ENCODE results near the gene GRM2.

Gene GRM2

DNA sequence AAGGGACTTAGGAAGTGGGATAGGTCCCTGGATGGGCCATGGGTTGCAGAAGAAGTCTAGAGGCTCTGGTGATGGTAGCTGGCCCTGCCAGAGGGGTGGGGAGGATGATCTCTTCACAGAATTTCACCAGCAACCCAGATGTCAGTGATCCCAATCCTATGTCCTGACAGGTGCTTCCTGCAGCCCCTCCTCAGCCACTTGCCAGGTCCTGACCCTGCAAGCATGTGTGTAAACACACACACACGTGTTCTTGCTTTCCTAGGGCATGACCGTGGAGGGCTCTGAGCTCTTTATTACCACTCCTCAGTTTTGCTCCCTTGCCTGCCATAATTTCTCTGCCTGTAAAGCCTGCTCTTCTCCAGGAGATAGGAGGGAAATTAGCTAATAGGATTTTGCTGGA is 23.3 kb upstream of the GRM2 start:
- TF ChIP-seq TAF1 (IDR thresholded peaks at IDR 0.05; ENCODE audit: borderline replicate concordance, insufficient read depth, low read length) (no peak), POLR2AphosphoS5 (IDR thresholded peaks at IDR 0.05; ENCODE audit: low read depth, low read length) (no peak), FOXP2 (optimal IDR thresholded peaks at IDR 0.05; ENCODE audit: borderline replicate concordance, extremely low read depth, extremely low read length, insufficient read depth) (no peak), SIN3A (IDR thresholded peaks at IDR 0.05; ENCODE audit: borderline replicate concordance, insufficient read depth, low read length) (no peak)
- TF ChIP-seq, protein P1, sequence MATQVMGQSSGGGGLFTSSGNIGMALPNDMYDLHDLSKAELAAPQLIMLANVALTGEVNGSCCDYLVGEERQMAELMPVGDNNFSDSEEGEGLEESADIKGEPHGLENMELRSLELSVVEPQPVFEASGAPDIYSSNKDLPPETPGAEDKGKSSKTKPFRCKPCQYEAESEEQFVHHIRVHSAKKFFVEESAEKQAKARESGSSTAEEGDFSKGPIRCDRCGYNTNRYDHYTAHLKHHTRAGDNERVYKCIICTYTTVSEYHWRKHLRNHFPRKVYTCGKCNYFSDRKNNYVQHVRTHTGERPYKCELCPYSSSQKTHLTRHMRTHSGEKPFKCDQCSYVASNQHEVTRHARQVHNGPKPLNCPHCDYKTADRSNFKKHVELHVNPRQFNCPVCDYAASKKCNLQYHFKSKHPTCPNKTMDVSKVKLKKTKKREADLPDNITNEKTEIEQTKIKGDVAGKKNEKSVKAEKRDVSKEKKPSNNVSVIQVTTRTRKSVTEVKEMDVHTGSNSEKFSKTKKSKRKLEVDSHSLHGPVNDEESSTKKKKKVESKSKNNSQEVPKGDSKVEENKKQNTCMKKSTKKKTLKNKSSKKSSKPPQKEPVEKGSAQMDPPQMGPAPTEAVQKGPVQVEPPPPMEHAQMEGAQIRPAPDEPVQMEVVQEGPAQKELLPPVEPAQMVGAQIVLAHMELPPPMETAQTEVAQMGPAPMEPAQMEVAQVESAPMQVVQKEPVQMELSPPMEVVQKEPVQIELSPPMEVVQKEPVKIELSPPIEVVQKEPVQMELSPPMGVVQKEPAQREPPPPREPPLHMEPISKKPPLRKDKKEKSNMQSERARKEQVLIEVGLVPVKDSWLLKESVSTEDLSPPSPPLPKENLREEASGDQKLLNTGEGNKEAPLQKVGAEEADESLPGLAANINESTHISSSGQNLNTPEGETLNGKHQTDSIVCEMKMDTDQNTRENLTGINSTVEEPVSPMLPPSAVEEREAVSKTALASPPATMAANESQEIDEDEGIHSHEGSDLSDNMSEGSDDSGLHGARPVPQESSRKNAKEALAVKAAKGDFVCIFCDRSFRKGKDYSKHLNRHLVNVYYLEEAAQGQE (IDR thresholded peaks at IDR 0.05; ENCODE audit: insufficient read depth in 1 of 2, low read depth in 2 of 2, low read length in 2 of 2): no peak

DNA sequence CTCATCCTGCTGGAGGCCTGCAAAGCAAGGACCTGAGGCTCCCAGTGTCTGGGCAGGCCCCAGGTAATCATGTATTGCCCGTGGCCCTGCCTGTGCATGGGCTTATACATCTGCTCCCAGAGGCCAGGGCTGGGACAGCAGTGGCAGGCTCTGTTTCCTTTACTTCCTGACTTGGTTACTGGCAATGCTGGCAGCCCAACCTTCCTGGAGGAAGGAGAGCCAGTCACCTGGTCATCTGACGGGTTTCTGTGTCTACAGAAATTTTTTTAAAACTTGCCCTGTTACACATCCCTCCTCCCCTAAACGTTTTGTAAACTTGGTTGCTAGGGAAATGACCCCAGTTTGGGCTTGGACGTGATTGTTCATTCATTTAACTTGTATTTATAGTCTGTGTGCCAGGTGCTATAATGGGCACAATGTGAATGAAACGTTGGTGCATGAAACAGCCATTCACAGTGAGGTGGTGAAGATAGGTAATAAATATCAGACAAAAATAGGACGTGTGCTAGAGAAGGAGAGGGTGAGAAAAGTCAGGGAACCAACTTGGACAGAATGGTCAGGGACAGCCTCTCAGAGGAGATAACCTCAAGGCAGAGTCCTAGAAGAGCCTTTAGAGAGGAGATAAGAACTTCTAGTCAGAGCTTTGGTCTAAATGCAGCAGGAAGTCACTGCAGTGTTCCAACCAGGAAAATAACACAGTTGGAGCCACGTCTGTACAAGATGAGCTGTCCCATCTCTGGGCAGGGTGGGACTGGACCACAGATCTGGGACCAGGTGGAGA is 21.7 kb upstream of the GRM2 start:
- TF ChIP-seq POLR2AphosphoS5 (IDR thresholded peaks at IDR 0.05; ENCODE audit: low read depth, low read length) (no peak), SIN3A (IDR thresholded peaks at IDR 0.05; ENCODE audit: borderline replicate concordance, insufficient read depth, low read length) (no peak), TAF1 (IDR thresholded peaks at IDR 0.05; ENCODE audit: borderline replicate concordance, insufficient read depth, low read length) (no peak), FOXP2 (optimal IDR thresholded peaks at IDR 0.05; ENCODE audit: borderline replicate concordance, extremely low read depth, extremely low read length, insufficient read depth) (no peak)
- TF ChIP-seq, protein P1 (IDR thresholded peaks at IDR 0.05; ENCODE audit: insufficient read depth in 1 of 2, low read depth in 2 of 2, low read length in 2 of 2): no peak

DNA sequence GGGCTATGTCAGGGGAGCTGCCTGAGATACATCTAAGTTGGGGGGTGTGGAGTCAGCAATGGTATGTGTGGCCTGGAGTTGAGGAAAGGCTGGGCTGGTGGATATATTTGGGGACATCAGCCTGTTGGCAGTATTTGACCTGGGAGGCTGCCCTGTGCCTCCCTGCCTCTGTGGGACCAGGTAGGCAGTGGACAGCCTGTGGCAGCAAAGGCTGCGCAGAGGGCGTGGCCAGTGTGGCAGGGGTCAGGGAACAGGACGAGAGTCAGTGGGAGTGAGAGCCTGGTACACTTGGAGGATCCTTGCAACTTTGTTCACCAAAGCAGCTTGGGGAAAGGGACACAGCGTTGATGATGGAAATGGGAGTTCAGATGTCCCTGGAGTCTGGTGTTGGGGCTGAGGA is 20.8 kb upstream of the GRM2 start:
- TF ChIP-seq, protein P1 (IDR thresholded peaks at IDR 0.05; ENCODE audit: insufficient read depth in 1 of 2, low read depth in 2 of 2, low read length in 2 of 2): no peak
- TF ChIP-seq SIN3A (IDR thresholded peaks at IDR 0.05; ENCODE audit: borderline replicate concordance, insufficient read depth, low read length) (no peak), TAF1 (IDR thresholded peaks at IDR 0.05; ENCODE audit: borderline replicate concordance, insufficient read depth, low read length) (no peak), FOXP2 (optimal IDR thresholded peaks at IDR 0.05; ENCODE audit: borderline replicate concordance, extremely low read depth, extremely low read length, insufficient read depth) (no peak), POLR2AphosphoS5 (IDR thresholded peaks at IDR 0.05; ENCODE audit: low read depth, low read length) (no peak)

DNA sequence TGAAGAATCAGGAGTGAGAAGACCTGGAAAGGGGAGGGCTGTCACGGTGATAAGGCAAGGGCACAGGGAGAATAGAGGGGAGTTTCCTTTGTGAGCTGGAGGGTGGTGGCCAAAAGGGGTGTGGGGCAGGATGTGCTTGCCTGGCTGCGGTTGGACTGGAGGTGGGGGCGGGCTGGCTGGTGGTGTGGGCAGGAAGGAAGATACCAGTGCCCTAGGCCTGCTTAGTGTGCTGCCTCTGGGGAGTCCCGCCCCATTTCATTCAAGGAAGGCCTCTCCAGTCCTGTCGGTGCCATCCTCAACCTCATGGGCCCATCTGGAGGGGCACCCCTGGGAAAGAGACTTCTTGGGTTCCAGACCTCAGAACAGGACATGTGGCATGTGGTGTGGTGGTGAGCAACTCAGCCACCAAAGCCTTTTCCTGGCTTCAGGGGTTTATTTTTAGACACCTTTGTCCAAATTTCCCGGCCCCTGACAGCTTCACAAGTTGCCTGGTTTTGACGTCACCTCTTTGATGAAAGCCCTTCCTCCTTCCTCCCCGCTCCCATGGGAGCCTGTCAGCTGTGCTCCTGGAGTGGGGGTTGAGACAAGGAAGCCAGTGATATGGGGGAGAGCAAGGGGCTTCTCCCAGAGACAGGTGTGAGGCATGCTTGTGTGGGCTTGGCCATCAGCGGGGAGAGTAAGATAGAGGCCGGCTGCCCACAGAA is 20.2 kb upstream of the GRM2 start:
- TF ChIP-seq, protein P1 (IDR thresholded peaks at IDR 0.05; ENCODE audit: insufficient read depth in 1 of 2, low read depth in 2 of 2, low read length in 2 of 2): no peak
- TF ChIP-seq FOXP2 (optimal IDR thresholded peaks at IDR 0.05; ENCODE audit: borderline replicate concordance, extremely low read depth, extremely low read length, insufficient read depth) (no peak), TAF1 (IDR thresholded peaks at IDR 0.05; ENCODE audit: borderline replicate concordance, insufficient read depth, low read length) (no peak), POLR2AphosphoS5 (IDR thresholded peaks at IDR 0.05; ENCODE audit: low read depth, low read length) (no peak), SIN3A (IDR thresholded peaks at IDR 0.05; ENCODE audit: borderline replicate concordance, insufficient read depth, low read length) (no peak)

Data from PFSK-1 (cell line).